ENCODE results near the gene CYP2C19.
"Not testable (repeated sequence)": the region's sequence is repeated elsewhere in the genome, so short reads cannot be mapped to it uniquely, and the experiment has no call there.

The CYP2C19 gene

DNA sequence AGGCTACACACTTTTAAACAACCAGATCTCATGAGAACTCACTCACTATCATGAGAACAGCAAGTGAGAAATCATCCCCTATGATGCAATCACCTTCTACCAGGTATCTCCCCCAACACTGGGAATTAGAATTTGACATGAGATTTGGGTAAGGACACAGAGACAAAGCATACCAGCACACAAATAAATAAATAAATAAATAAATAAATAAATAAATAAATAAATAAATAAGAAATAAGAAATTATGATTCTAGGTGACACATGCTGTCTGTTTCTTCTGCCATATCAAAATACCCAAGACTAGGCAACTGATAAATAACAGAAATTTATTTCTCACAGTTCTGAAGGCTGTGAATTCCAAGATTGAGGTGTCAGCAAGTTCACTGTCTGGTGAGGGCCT, 88.8 kb downstream of the CYP2C19 start:
- H3K4me3 ChIP-seq, result no peak overlapping the region
- no peak for DNase-seq (ENCODE audit: low read depth, low spot score)
- no peak for TF ChIP-seq POLR2AphosphoS5 (IDR thresholded peaks at IDR 0.05; ENCODE audit: borderline replicate concordance, low read depth, low read length)
- no peak for TF ChIP-seq EZH2 (IDR thresholded peaks at IDR 0.05)
- TF ChIP-seq FOXP2 (optimal IDR thresholded peaks at IDR 0.05; ENCODE audit: control extremely low read depth, extremely low read length, insufficient read depth), result no peak
- H3K9me3 ChIP-seq (ENCODE audit: low read depth, low read length), result no peaks in the 10 kb centered on the region
- H3K36me3 ChIP-seq (ENCODE audit: insufficient read depth, low read length), result no peaks in the 10 kb centered on the region
- H3K9ac ChIP-seq (ENCODE audit: insufficient read length), result no peak overlapping the region
- H3K27ac ChIP-seq, result no peak overlapping the region

DNA sequence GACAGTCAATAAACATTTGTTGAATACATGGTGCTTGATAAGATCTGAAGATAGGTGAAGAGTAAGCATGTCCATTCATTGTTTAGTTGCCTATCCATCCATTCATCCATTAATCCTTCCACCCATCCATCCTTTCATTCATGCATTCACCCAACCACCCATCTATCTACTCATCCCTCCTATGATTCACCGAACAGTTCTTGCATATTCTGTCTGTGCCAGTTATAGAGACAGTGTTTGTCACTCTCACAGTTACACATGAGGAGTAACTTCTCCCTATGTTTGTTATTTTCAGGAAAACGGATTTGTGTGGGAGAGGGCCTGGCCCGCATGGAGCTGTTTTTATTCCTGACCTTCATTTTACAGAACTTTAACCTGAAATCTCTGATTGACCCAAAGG, 90.0 kb downstream of the CYP2C19 start:
- no peaks in the 10 kb centered on the region for H3K36me3 ChIP-seq (ENCODE audit: insufficient read depth, low read length)
- no peak overlapping the region for H3K27ac ChIP-seq
- H3K4me3 ChIP-seq, result no peak overlapping the region
- H3K9ac ChIP-seq (ENCODE audit: insufficient read length), result no peak overlapping the region
- TF ChIP-seq EZH2 (IDR thresholded peaks at IDR 0.05) (no peak), FOXP2 (optimal IDR thresholded peaks at IDR 0.05; ENCODE audit: control extremely low read depth, extremely low read length, insufficient read depth) (no peak), POLR2AphosphoS5 (IDR thresholded peaks at IDR 0.05; ENCODE audit: borderline replicate concordance, low read depth, low read length) (no peak)
- no peak for DNase-seq (ENCODE audit: low read depth, low spot score)
- H3K9me3 ChIP-seq (ENCODE audit: low read depth, low read length), result no peaks in the 10 kb centered on the region

DNA sequence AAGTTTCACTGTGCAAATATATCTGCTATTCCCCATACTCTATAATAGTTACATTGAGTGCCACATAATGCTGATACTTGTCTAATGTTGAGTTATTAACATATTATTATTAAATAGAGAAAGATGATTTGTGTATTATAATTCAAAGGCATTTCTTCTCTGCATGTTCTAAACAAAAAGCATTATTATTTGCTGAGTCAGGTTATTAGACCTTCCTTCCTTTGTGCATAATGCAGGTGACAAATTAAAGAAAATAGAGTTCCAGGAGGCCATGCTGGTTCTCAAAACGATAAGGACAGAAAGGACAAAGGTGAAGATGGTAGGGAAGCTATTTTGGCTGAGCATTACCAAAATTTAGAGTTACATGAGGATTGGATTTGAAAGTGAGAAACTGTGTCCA, 90.6 kb downstream of the CYP2C19 start:
- Histone ChIP-seq H3K27ac (no peak overlapping the region), H3K4me3 (no peak overlapping the region), H3K9ac (ENCODE audit: insufficient read length) (no peak overlapping the region), H3K9me3 (ENCODE audit: low read depth, low read length) (no peaks in the 10 kb centered on the region), H3K36me3 (ENCODE audit: insufficient read depth, low read length) (no peaks in the 10 kb centered on the region)
- TF ChIP-seq POLR2AphosphoS5 (IDR thresholded peaks at IDR 0.05; ENCODE audit: borderline replicate concordance, low read depth, low read length), result no peak
- TF ChIP-seq EZH2 (IDR thresholded peaks at IDR 0.05), result no peak
- no peak for TF ChIP-seq FOXP2 (optimal IDR thresholded peaks at IDR 0.05; ENCODE audit: control extremely low read depth, extremely low read length, insufficient read depth)
- no peak for DNase-seq (ENCODE audit: low read depth, low spot score)

DNA sequence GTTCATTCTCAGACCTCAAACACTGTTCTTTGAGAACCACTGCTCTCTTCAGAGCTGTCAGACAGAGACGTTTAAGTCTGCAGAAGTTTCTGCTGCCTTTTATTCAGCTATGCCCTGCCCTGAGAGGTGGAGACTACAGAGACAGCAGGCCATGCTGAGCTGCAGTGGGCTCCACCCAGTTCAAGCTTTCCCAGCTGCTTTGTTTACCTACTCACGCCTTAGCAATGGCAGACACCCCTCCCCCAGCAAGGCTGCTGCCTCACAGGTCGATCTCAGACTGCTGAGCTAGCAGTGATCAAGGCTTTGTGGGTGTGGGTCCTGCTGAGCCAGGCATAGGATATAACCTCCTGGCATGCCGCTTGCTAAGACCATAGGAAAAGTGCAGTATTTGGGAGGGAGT, 95.5 kb downstream of the CYP2C19 start:
- TF ChIP-seq EZH2 (IDR thresholded peaks at IDR 0.05) (no peak), FOXP2 (optimal IDR thresholded peaks at IDR 0.05; ENCODE audit: control extremely low read depth, extremely low read length, insufficient read depth) (no peak), POLR2AphosphoS5 (IDR thresholded peaks at IDR 0.05; ENCODE audit: borderline replicate concordance, low read depth, low read length) (no peak)
- Histone ChIP-seq H3K9me3 (ENCODE audit: low read depth, low read length) (no peaks in the 10 kb centered on the region), H3K9ac (ENCODE audit: insufficient read length) (no peak overlapping the region), H3K4me3 (no peak overlapping the region), H3K27ac (no peak overlapping the region), H3K36me3 (ENCODE audit: insufficient read depth, low read length) (no peaks in the 10 kb centered on the region)
- no peak for DNase-seq (ENCODE audit: low read depth, low spot score)

DNA sequence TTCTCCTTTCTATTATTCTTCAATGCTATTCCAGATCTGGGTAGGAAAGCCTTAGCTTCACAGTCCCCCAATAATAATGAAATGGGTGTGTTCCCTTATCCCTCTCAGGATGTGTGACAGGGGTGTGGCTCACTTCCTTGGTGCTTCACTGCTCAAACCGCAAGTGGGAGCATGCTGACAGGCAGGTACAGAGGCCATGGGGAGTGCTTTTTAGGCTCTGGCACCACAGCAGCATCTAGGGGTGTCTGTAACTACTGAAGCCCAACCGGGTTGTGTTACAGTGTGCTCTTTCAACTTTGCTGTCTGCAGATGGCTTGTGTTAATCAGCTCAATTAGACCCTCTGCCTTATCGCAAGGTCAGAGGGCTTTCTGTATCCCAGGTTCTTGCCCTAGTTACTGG, 96.6 kb downstream of the CYP2C19 start:
- Histone ChIP-seq H3K9ac (ENCODE audit: insufficient read length) (no peak overlapping the region), H3K9me3 (ENCODE audit: low read depth, low read length) (no peaks in the 10 kb centered on the region), H3K27ac (no peak overlapping the region), H3K4me3 (no peak overlapping the region), H3K36me3 (ENCODE audit: insufficient read depth, low read length) (no peaks in the 10 kb centered on the region)
- TF ChIP-seq POLR2AphosphoS5 (IDR thresholded peaks at IDR 0.05; ENCODE audit: borderline replicate concordance, low read depth, low read length) (no peak), FOXP2 (optimal IDR thresholded peaks at IDR 0.05; ENCODE audit: control extremely low read depth, extremely low read length, insufficient read depth) (no peak), EZH2 (IDR thresholded peaks at IDR 0.05) (no peak)
- no peak for DNase-seq (ENCODE audit: low read depth, low spot score)

DNA sequence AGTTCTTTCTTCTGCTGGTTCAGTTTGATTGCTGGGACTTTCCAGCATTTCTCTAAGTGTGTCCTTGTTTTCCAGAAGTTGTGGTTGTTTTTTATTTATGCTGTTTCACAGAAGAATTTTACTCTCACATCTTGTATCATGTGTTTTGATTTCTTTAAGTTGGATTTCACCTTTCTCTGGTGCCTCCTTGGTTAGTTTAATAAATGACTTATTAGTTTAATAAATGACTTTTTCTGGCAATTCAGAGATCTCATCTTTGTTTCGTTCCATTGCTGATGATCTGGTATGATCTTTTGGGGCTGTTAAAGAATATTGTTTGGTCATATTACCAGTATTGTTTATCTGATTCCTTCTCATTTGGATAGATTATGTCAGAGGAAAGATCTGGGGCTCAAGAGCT, 116.2 kb downstream of the CYP2C19 start:
- Histone ChIP-seq H3K27ac (no peak overlapping the region), H3K9ac (ENCODE audit: insufficient read length) (no peak overlapping the region), H3K9me3 (ENCODE audit: low read depth, low read length) (no peaks in the 10 kb centered on the region), H3K36me3 (ENCODE audit: insufficient read depth, low read length) (no peaks in the 10 kb centered on the region), H3K4me3 (no peak overlapping the region)
- no peak for TF ChIP-seq FOXP2 (optimal IDR thresholded peaks at IDR 0.05; ENCODE audit: control extremely low read depth, extremely low read length, insufficient read depth)
- no peak for TF ChIP-seq EZH2 (IDR thresholded peaks at IDR 0.05)
- TF ChIP-seq POLR2AphosphoS5 (IDR thresholded peaks at IDR 0.05; ENCODE audit: borderline replicate concordance, low read depth, low read length), result no peak
- no peak for DNase-seq (ENCODE audit: low read depth, low spot score)

DNA sequence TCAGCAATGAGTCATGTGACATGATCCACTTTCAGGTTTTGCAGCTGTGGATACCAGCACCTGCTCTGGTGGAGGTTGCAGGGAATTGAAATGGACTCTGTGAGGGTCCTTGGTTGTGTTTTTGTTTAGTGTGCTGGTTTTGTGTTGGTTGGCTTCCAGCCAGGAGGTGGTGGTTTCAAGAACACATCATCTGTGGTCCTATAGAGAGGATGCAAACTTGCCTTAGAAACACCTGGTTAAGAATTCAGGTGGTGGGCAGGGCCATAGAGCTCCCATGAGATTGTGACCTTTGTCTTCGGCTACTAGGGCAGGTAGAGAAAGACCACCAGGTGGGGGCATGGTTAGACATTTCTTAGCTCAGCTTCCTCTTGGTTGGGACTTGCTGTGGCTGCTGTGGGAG, 116.7 kb downstream of the CYP2C19 start:
- no peaks in the 10 kb centered on the region for H3K36me3 ChIP-seq (ENCODE audit: insufficient read depth, low read length)
- DNase-seq (ENCODE audit: low read depth, low spot score), result no peak
- H3K9me3 ChIP-seq (ENCODE audit: low read depth, low read length), result no peaks in the 10 kb centered on the region
- H3K9ac ChIP-seq (ENCODE audit: insufficient read length), result no peak overlapping the region
- no peak overlapping the region for H3K27ac ChIP-seq
- TF ChIP-seq FOXP2 (optimal IDR thresholded peaks at IDR 0.05; ENCODE audit: control extremely low read depth, extremely low read length, insufficient read depth) (no peak), EZH2 (IDR thresholded peaks at IDR 0.05) (no peak), POLR2AphosphoS5 (IDR thresholded peaks at IDR 0.05; ENCODE audit: borderline replicate concordance, low read depth, low read length) (no peak)
- H3K4me3 ChIP-seq, result no peak overlapping the region

DNA sequence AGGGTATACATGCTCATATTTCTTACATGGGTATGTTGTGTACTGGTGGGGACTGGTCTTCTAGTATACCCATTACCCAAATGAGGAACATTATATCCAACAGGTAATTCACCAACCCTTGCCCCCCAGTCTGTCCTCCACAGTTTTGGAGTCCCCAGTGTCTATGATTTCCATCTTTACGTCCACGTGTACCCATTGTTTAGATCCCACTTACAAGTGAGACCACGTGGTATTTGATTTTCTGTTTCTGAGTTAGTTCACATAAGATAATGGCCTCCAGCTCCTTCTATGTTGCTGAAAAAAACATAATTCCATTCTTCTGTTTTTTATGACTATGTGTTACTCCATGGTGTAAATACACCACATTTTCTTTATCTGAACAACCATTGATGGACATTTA, 126.6 kb downstream of the CYP2C19 start:
- no peak overlapping the region for H3K4me3 ChIP-seq
- no peak overlapping the region for H3K9ac ChIP-seq (ENCODE audit: insufficient read length)
- no peak overlapping the region for H3K27ac ChIP-seq
- TF ChIP-seq FOXP2 (optimal IDR thresholded peaks at IDR 0.05; ENCODE audit: control extremely low read depth, extremely low read length, insufficient read depth) (no peak), EZH2 (IDR thresholded peaks at IDR 0.05) (no peak), POLR2AphosphoS5 (IDR thresholded peaks at IDR 0.05; ENCODE audit: borderline replicate concordance, low read depth, low read length) (no peak)
- H3K36me3 ChIP-seq (ENCODE audit: insufficient read depth, low read length), result no peaks in the 10 kb centered on the region
- DNase-seq (ENCODE audit: low read depth, low spot score), result no peak
- no peaks in the 10 kb centered on the region for H3K9me3 ChIP-seq (ENCODE audit: low read depth, low read length)

DNA sequence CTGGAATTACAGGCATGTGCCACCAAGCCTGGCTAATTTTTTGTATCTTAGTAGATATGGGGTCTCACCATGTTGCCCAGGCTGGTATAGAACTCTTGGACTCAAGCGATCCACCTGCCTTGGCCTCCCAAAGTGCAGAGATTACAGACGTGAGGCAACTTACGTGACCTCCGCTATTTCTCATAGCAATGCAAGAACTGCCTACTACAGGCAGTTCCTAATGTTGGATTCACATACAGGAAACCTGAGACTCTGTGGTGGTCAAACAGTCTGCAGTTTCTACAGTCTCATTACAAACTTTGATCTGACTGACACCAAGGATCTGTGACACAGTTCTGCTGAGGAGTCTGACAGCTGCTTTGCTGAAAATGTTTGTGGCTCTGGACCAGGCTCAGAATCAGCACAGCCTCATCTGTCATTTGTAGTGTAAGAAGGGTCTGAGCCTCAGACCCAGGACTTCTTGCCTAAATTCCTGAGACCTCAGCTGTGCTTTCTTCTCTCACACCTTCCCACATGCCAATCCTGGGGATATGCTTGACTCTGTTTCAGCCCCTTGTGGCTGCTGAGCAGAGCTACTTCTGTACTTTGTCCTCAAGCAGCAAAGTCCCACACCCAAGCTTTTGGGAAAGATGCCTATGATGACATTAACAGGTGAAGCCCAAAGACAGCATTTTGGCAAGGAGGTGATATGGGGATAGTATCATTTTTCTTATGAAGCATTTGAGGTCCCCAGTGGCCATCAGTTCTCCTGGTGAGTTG, 128.0 kb downstream of the CYP2C19 start:
- DNase-seq (ENCODE audit: low read depth, low spot score), result no peak
- Histone ChIP-seq H3K4me3 (no peak overlapping the region), H3K9me3 (ENCODE audit: low read depth, low read length) (no peaks in the 10 kb centered on the region), H3K36me3 (ENCODE audit: insufficient read depth, low read length) (no peaks in the 10 kb centered on the region), H3K27ac (no peak overlapping the region), H3K9ac (ENCODE audit: insufficient read length) (no peak overlapping the region)
- no peak for TF ChIP-seq POLR2AphosphoS5 (IDR thresholded peaks at IDR 0.05; ENCODE audit: borderline replicate concordance, low read depth, low read length)
- no peak for TF ChIP-seq EZH2 (IDR thresholded peaks at IDR 0.05)
- no peak for TF ChIP-seq FOXP2 (optimal IDR thresholded peaks at IDR 0.05; ENCODE audit: control extremely low read depth, extremely low read length, insufficient read depth)

DNA sequence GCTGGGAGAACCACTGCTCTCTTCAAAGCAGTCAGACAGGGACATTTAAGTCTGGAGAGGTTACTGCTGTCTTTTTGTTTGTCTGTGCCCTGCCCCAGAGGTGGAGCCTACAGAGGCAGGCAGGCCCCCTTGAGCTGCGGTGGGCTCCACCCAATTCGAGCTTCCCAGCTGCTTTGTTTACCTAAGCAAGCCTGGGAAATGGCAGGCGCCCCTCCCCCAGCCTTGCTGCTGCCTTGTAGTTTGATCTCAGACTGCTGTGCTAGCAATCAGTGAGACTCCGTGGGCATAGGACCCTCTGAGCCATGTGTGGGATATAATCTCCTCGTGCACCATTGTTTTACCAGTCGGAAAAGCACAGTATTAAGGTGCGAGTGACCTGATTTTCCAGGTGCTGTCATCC, 135.9 kb downstream of the CYP2C19 start:
- not testable (repeated sequence) for H3K9ac ChIP-seq (ENCODE audit: insufficient read length); H3K27ac ChIP-seq; H3K9me3 ChIP-seq (ENCODE audit: low read depth, low read length); DNase-seq (ENCODE audit: low read depth, low spot score); H3K36me3 ChIP-seq (ENCODE audit: insufficient read depth, low read length); H3K4me3 ChIP-seq

All from SK-N-MC (cell line).